GM21423 (cell line): ENCODE results near the gene UPF3A.

Source experiments
- ATAC-seq: cut with Tn5 transposase; IDR thresholded peaks from one replicate; pipeline ENCODE4 v1.9.1; 2021; ENCODE audit warnings: mild to moderate bottlenecking, moderate library complexity; ENCODE audit not compliant: unreplicated experiment

The UPF3A gene

GRCh38 chr13:114303700-114304327 is 22.4 kb downstream of the UPF3A start:
- no peak for ATAC-seq

- no peak for ATAC-seq
Observed at GRCh38 chr13:114304346-114305034, 23.1 kb downstream of the UPF3A start.

GRCh38 chr13:114309086-114309485 is 27.7 kb downstream of the UPF3A start:
- no peak for ATAC-seq

GRCh38 chr13:114309806-114310410 is 28.5 kb downstream of the UPF3A start:
- no peak for ATAC-seq

GRCh38 chr13:114310956-114311355 is 29.6 kb downstream of the UPF3A start:
- no peak for ATAC-seq

- ATAC-seq: no peak
Observed at GRCh38 chr13:114311387-114311786, 30.0 kb downstream of the UPF3A start.

GRCh38 chr13:114311908-114312307 is 30.5 kb downstream of the UPF3A start:
- no peak for ATAC-seq

GRCh38 chr13:114313061-114313860 is 31.9 kb downstream of the UPF3A start:
- ATAC-seq: peak; percentile 30

- peak; percentile 73 for ATAC-seq
Observed at GRCh38 chr13:114314074-114314912, 32.9 kb downstream of the UPF3A start, which contains the start of gene CHAMP1. Gene CHAMP1, plus strand, starts transcription at chr13:114314503. Its CDS starts 9,340 bp downstream, at chr13:114323843.

GRCh38 chr13:114315074-114315785 is 33.8 kb downstream of the UPF3A start:
- ATAC-seq: no peak

- no peak for ATAC-seq
Observed at GRCh38 chr13:114318624-114319023, 37.2 kb downstream of the UPF3A start.

- ATAC-seq: no peak
Observed at GRCh38 chr13:114319441-114319913, 38.1 kb downstream of the UPF3A start.

GRCh38 chr13:114320065-114320464 is 38.7 kb downstream of the UPF3A start:
- ATAC-seq: no peak

- ATAC-seq: no peak
Observed at GRCh38 chr13:114321256-114321655, 39.9 kb downstream of the UPF3A start.

- no peak for ATAC-seq
Observed at GRCh38 chr13:114323349-114323748, 41.9 kb downstream of the UPF3A start.

- ATAC-seq: no peak
Observed at GRCh38 chr13:114324334-114324733, 42.9 kb downstream of the UPF3A start.

- ATAC-seq: no peak
Observed at GRCh38 chr13:114325729-114326128, 44.3 kb downstream of the UPF3A start.

- ATAC-seq: no peak
Observed at GRCh38 chr13:114328034-114328433, 46.6 kb downstream of the UPF3A start.

- ATAC-seq: no peak
Observed at GRCh38 chr13:114328595-114328994, 47.2 kb downstream of the UPF3A start.

- ATAC-seq: no peak
Observed at GRCh38 chr13:114330086-114330485, 48.7 kb downstream of the UPF3A start.
